Stimulated activated naive CD8-positive, alpha-beta T cell treated with anti-CD3 and anti-CD28 coated beads, Interleukin-15, amount 100 ng/mL, for 72 hours (primary cell): ENCODE measurements around the gene PACS2.
A peak's percentile ranks its signal among the peaks of the same experiment; 100 is the strongest.
"Not testable (repeated sequence)": the region's sequence is repeated elsewhere in the genome, so short reads cannot be mapped to it uniquely, and the experiment has no call there.

ENCODE experiments used
- ATAC-seq: fragments of 150-1000 bp; cut with Tn5 transposase; 2 replicates; pipeline ENCODE4 v1.10.0; 2021; ENCODE audit warnings: mild to moderate bottlenecking, moderate library complexity
- DNase-seq, 2 donors: peaks; one replicate each; pipeline ENCODE4 v3.0.0; 2021 to 2022
- H3K27ac Mint-ChIP-seq, 2 donors: one replicate each; pipeline ENCODE4 v1.8.0; 2022; ENCODE audit warnings: mild to moderate bottlenecking in 2 of 2, mixed read lengths in 2 of 2, moderate library complexity in 2 of 2
- H3K27me3 Mint-ChIP-seq: one replicate; pipeline ENCODE4 v1.8.0; 2022; ENCODE audit warnings: mixed read lengths
- H3K4me1 Mint-ChIP-seq: one replicate; pipeline ENCODE4 v1.8.0; 2022; ENCODE audit warnings: mild to moderate bottlenecking, mixed read lengths
- H3K4me3 Mint-ChIP-seq, 2 donors: one replicate each; pipeline ENCODE4 v1.8.0; 2022; ENCODE audit warnings: mild to moderate bottlenecking in 2 of 2, mixed read lengths in 2 of 2, moderate library complexity in 1 of 2
- H3K9me3 Mint-ChIP-seq, 2 donors: one replicate each; pipeline ENCODE4 v1.8.0; 2022; ENCODE audit warnings: mixed read lengths in 2 of 2

PACS2 gene

DNA sequence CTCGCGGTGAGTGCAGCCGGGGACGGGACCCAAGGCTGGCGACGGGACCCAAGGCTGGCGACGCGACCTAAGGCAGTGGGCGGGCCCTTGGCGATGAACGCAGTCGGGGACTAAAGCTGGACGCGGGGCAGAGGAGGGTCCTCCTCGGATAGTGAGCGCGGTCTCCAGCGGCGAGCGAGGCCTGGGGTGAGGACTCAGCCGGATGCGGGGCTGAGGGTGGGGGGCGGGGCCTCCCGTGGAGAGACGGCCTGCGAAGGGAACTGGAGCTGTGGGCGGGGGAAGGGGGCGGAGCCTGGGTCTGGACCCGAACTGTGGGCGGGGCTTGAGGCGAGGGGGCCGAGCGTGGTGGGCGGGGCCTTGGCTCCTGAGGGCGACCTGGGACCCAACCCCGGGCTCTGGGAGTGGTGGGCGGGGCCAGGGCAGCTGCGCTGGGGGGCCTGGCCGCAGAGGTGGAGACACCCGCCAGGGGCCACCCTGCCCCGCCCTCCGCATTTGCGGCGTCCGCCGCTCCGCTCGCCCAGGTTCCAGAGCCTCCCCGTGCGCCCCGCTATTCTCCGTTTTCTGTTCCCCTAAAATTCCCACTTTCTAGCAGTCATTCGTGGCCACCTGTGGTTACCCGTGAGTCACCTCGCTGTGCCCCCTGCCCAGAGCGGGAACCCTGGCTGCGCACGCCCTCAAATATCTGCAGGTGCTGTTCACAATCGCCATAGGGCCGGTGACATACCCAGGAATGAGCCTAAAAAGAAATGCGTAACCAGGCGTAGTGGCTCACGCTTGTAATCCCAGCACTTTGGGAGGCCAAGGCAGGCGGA is 13.2 kb upstream of the PACS2 start:
- H3K4me1 Mint-ChIP-seq, result peaks cover 61% of the 10 kb centered on the region
- H3K27ac Mint-ChIP-seq, result peak overlapping the region; percentile 61 to 96
- H3K4me3 Mint-ChIP-seq, result peak overlapping the region; percentile 88 to 91
- ATAC-seq (peak; percentile 87), DNase-seq (peak; percentile 96 to 98)
- H3K9me3 Mint-ChIP-seq, result no peaks in the 10 kb centered on the region
- H3K27me3 Mint-ChIP-seq, result no peaks in the 10 kb centered on the region

DNA sequence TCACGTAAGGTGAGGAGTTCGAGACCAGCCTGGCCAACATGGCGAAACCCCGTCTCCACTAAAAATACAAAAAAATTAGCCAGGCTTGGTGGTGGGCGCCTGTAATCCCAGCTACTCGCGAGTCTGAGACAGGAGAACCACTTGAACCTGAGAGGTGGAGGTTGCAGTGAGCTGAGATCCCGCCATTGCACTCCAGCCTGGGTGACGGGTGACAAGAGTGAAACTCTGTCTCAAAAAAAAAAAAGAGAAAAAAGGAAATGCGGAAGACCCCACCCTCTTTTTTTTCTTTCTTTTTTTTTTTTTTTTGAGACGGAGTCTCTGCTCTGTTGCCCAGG is 12.7 kb upstream of the PACS2 start:
- not testable (repeated sequence) for H3K27me3 Mint-ChIP-seq, H3K27ac Mint-ChIP-seq, H3K9me3 Mint-ChIP-seq, ATAC-seq, DNase-seq
- peak overlapping the region; percentile 88 to 91 for H3K4me3 Mint-ChIP-seq
- H3K4me1 Mint-ChIP-seq, result peaks cover 63% of the 10 kb centered on the region

DNA sequence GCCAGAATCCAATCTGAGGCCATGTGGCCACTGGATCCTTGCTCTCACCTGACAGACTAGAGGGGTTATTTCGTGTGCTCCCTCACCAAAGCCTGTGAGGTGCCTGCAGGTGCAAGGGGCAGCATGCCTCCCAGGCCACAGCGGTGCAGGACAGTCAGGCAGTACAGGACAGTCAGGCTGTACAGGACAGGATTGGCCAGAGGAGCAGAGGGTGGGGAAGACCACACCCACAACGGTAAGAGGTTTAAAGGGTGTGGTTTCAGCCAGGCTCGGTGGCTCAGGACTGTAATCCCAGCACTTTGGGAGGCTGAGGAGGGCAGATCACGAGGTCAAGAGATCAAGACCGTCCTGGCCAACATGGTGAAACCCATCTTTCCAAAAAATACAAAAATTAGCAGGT is 10.6 kb upstream of the PACS2 start:
- DNase-seq, result no peak
- Mint-ChIP-seq H3K27ac (peak overlapping the region in 1 of 2 donors; percentile 86), H3K27me3 (no peaks in the 10 kb centered on the region), H3K4me1 (peaks cover 64% of the 10 kb centered on the region), H3K4me3 (no peak overlapping the region), H3K9me3 (no peaks in the 10 kb centered on the region)
- ATAC-seq, result no peak

DNA sequence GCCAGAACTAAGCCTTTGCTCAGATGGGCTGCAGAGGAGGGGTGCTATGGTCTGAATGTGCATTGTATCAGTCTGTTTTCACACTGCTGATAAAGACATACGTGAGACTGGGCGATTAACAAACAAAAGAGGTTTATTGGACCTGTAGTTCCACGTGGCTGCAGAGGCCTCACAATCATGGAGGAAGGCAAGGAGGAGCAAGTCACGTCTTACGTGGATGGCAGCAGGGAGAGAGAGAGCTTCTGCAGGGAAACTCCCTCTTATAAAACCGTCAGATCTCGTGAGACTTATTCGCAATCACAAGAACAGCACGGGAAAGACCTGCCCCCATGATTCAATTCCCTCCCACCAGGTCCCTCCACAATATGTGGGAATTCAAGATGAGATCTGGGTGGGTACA is 10.0 kb upstream of the PACS2 start:
- H3K27ac Mint-ChIP-seq, result peak overlapping the region in 1 of 2 donors; percentile 29
- DNase-seq, result no peak
- H3K4me1 Mint-ChIP-seq, result peaks cover 58% of the 10 kb centered on the region
- no peak overlapping the region for H3K4me3 Mint-ChIP-seq
- ATAC-seq, result no peak
- no peaks in the 10 kb centered on the region for H3K9me3 Mint-ChIP-seq
- H3K27me3 Mint-ChIP-seq, result no peaks in the 10 kb centered on the region

DNA sequence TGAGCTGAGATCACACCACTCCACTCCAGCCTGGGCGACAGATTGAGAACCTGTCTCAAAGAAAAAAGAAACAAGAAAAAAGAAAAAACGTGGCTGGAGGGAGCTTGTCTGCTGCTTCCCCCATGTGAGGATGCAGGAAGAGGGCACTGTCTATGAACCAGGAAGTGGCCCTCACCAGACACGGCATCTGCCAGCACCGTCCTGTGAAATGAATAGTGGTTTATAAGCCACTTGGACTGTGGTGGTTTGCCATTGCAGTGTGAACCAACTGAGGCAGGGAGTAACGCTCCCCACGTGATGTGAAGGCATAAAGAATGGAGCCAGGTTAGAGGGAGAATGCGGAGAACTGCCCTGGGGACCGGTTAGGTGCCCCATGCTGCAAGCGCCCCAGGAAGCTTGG is 9.2 kb upstream of the PACS2 start:
- Mint-ChIP-seq H3K4me3 (peak overlapping the region; percentile 40 to 54), H3K27me3 (no peaks in the 10 kb centered on the region), H3K9me3 (no peaks in the 10 kb centered on the region), H3K27ac (peak overlapping the region; percentile 90 to 93), H3K4me1 (peaks cover 52% of the 10 kb centered on the region)
- DNase-seq (no peak), ATAC-seq (no peak)

DNA sequence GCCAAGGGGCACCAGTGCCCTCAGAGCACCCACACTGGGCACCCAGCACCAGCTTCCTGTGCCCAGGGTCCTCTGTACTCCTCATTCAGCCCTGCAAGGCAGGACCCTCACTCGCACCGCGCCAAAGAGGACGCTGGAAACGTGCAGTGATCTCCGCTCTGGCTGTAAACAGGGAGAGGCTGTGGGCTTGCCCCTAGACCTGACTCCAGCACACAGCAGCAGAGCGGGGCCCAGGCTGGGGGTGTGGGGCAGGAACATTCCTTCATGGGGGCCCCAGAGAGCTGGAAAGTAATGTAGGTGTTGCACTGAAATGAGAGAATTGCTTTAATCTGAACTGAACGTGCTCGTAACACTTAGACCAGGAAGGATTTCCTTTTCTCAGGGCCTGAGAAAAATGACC is 8.8 kb upstream of the PACS2 start:
- Mint-ChIP-seq H3K27ac (peak overlapping the region in 1 of 2 donors; percentile 74), H3K4me1 (peaks cover 52% of the 10 kb centered on the region)

DNA sequence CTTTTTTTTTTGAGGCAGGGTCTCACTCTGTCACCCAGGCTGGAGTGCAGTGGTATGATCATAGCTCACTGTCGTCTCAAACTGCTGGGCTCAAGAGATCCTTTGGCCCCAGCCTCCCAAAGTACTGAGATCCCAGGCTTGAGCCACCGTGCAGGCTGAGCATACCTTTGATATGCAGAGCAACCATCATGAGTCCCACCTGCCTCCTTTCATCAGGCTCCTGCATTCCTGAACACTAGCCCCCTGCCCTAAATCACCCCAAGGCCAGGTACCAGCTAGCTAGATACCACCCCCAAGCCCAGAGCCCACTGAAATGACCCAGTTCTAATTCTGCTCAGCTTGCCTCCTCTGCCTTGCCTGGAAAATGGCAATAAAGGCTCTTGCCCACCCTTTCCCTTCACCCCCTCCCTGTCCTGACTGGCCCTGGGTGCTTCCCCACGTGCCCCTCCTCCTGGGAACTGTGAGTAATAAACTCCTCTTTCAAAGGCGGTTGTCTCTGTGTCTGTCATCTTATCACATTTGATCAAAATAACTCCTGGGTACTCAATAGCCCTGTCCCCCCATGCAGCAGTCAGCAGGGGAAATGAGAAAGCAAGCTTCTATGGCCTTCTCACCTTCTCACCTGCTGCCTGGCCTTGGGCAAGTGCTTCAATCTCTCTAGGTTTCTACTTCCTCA is 7.4 kb upstream of the PACS2 start:
- no peak for DNase-seq
- peak overlapping the region in 1 of 2 donors; percentile 78 for H3K27ac Mint-ChIP-seq
- ATAC-seq, result no peak
- H3K4me1 Mint-ChIP-seq, result peaks cover 46% of the 10 kb centered on the region
- no peaks in the 10 kb centered on the region for H3K27me3 Mint-ChIP-seq
- H3K9me3 Mint-ChIP-seq, result no peaks in the 10 kb centered on the region
- H3K4me3 Mint-ChIP-seq, result no peak overlapping the region

More for the DNA sequence above, 8.8 kb upstream of the PACS2 start:
- ATAC-seq, result no peak
- Mint-ChIP-seq H3K27me3 (no peaks in the 10 kb centered on the region), H3K9me3 (no peaks in the 10 kb centered on the region), H3K4me3 (peak overlapping the region in 1 of 2 donors; percentile 54)
- no peak for DNase-seq

DNA sequence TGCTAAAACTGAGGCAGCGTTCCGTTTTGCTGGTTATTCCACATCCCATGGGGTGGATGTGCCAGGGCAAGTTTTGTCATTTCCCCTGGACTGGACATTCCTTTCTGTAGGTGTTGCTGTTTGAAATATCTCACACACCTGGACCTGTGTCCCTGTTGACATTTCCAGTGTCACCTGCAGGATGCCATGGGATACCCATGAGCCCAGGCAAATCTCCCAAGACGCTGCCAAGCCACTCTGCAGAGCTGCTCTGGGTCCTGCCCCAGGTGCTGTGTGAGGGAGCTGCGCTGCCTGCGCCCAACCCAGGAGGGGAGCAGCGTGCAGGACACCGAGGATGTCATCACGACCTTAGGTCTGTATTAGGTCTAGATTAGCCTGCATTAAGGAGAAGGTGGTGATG is 5.2 kb upstream of the PACS2 start:
- H3K9me3 Mint-ChIP-seq, result no peaks in the 10 kb centered on the region
- ATAC-seq (no peak), DNase-seq (no peak)
- H3K4me3 Mint-ChIP-seq, result no peak overlapping the region
- H3K4me1 Mint-ChIP-seq, result peaks cover 41% of the 10 kb centered on the region
- H3K27me3 Mint-ChIP-seq, result no peaks in the 10 kb centered on the region
- peak overlapping the region in 1 of 2 donors; percentile 27 for H3K27ac Mint-ChIP-seq

DNA sequence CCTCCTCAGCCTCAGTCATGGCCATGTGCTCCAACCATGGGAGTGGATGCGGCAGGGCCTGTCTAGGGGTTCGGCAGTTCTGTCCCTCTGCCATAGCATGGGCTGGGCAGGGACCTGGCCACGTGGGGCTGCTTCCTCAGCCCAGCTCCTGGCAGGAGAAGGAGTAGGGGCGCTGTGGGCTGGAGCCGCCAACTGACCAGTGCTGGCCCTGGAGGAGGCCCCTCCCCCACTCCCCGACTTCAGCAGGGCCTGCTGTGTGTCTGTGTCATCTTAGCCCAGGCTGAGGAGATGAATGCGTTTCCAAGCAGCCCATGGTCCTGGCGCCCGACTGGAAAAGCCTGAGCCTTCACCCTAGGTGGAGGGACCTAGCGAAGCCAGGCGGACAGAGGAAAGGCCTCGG is 2.7 kb upstream of the PACS2 start:
- ATAC-seq (no peak), DNase-seq (no peak)
- Mint-ChIP-seq H3K4me1 (peaks cover 37% of the 10 kb centered on the region), H3K4me3 (no peak overlapping the region), H3K27ac (no peak overlapping the region), H3K9me3 (no peaks in the 10 kb centered on the region), H3K27me3 (no peaks in the 10 kb centered on the region)

DNA sequence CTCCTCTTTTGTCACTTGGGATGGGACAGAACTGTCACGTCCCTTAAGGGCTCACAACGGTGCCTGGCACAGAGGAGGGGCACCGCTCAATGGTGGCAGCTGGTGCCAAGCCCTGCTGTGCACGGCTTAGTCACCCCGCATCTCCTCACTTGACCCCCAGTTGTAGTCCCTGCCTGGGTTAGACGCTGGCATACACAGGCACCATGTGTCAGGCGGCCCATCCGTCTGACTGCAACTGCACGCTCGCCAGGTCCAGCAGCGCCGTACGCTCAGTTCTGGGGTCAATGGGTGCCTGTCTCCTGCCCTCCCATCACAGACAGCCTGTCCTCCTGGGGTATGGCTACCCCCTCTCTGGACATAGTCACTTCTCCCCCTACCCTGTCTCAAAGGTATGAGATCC is 1.6 kb upstream of the PACS2 start:
- no peaks in the 10 kb centered on the region for H3K27me3 Mint-ChIP-seq
- H3K4me1 Mint-ChIP-seq, result peaks cover 37% of the 10 kb centered on the region
- ATAC-seq (no peak), DNase-seq (no peak)
- H3K27ac Mint-ChIP-seq, result peak overlapping the region in 1 of 2 donors; percentile 37
- H3K9me3 Mint-ChIP-seq, result no peaks in the 10 kb centered on the region
- H3K4me3 Mint-ChIP-seq, result peak overlapping the region in 1 of 2 donors; percentile 79

DNA sequence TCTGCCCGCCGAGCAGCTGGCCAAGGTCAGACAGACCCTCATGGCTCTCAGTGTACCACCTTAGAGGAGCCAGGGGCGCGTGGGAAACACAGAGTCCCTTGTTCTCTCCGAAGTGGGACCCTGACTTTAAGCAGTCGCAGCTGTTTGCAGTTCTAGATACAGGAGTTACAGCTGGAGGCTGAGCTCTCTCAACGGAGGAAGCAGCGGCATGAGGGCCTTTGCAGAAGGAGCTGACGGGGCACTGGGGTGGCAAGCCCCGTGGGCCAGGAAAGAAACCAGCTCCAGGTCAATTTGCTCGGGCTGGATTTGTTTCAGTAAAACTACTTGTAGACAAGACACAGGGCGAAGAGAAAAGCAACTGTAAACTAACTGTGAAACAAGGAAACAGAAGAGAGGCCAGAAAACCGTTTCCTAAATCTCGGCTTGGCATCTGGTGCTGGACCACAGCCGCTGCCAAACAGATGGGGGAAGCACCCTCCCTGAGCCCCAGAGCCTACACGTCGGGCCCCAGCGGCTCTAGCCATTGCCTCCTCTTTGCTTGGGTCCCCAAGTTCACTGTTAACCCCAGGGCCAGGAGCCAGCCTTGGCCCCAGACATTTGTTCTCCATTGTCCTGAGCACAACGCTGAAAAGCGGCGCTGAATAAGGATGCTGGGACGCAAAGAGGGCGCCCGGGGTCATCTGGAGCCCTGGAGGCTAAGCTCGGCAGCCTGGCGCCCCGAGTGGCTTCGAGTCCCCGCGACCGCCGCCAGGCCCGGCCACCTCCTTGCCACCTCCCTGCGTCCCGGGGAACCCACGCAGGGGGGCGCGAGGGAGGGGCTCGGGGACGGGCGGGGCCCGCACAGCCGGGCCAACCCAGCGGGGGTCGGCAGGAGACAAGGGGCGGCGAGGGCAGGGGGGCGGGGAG is 914 bp upstream of the PACS2 start:
- H3K27me3 Mint-ChIP-seq, result no peaks in the 10 kb centered on the region
- peak overlapping the region; percentile 78 to 79 for H3K4me3 Mint-ChIP-seq
- peaks cover 39% of the 10 kb centered on the region for H3K4me1 Mint-ChIP-seq
- peak; percentile 46 to 53 for DNase-seq
- H3K27ac Mint-ChIP-seq, result peak overlapping the region; percentile 5 to 37
- ATAC-seq, result peak; percentile 34
- H3K9me3 Mint-ChIP-seq, result no peaks in the 10 kb centered on the region

DNA sequence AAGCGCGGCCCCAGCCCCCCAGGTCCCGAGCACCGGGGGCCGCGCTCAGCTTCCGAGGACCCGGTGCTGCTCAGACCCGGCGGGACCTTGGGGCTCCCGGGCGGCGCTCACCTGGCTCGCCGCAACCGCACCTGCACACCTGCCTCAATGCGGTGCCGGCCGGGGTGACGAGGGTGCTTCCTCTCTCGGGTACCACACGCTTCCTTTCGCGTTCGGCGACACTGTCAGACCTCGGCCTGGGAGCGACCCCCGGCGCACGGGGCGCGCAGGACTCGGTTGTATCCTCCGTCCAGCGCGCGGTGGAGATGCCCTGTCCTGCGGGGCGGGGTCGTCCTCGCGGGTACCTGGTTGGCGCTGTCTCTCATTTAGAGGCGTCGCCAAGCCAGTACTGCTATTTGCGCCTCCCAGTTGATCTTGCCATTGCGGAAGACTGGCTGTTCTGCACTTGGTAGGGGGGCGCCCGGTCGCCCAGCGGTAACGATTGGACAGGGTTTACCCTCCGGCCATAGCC is 718 bp downstream of the PACS2 start:
- Mint-ChIP-seq H3K27ac (peak overlapping the region in 1 of 2 donors; percentile 96), H3K4me3 (peak overlapping the region; percentile 91 to 96), H3K9me3 (no peaks in the 10 kb centered on the region), H3K4me1 (peaks cover 39% of the 10 kb centered on the region), H3K27me3 (no peaks in the 10 kb centered on the region)
- DNase-seq (peak in 1 of 2 donors; percentile 43), ATAC-seq (peak; percentile 31)

DNA sequence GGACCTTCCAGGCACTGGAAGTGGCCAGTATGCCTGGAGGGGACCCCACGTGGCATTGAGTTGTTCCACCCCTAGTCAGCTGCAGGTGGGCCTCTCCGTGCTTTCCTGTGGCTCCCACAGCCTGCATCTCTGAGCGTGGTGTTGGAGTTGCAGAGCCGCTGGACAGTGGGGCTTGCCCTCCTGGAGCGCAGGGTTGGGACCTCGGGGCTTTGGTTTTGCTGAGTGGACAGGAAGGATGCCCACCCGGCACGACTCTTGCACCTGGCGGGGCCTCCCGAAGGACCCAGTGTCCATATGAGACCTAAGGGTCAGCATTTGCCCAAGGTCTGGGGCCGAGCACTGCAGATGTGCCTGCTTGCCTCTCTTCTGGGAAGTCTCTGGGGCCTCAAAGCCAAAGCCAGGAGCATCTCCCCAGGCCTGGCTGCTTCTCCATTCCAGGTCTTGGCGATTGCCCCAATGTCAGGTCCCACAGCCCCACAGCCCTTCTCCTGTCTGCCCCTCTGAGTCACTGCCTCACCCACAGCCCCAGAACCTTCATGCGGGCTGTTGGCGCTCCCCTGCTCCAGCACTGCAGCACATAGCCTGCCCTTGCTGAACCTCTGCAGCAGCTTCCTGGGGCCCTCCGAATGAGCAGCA is 1.5 kb downstream of the PACS2 start:
- H3K27me3 Mint-ChIP-seq, result no peaks in the 10 kb centered on the region
- H3K27ac Mint-ChIP-seq, result no peak overlapping the region
- H3K4me1 Mint-ChIP-seq, result peaks cover 39% of the 10 kb centered on the region
- DNase-seq, result no peak
- H3K9me3 Mint-ChIP-seq, result no peaks in the 10 kb centered on the region
- no peak for ATAC-seq
- peak overlapping the region; percentile 91 to 96 for H3K4me3 Mint-ChIP-seq

DNA sequence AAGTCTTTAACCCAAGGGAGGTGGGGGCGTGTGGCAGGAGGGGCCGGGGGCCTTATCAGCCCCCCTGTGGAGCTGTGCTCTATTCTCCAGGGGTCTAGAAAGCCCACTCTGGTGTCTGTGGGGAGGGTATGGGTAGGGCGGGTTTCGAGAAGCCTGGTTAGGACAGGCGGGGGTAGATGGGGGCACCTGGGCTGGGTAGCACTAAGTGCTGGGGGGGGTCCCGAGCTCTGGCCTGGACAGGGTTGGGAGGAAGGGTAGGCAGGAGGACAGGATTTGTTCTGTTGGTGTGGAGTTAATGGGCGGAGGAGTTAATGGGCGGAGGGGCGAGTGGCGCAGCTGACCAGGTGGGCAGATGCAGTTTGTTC is 2.0 kb downstream of the PACS2 start:
- Mint-ChIP-seq H3K27me3 (no peaks in the 10 kb centered on the region), H3K9me3 (no peaks in the 10 kb centered on the region), H3K4me3 (peak overlapping the region in 1 of 2 donors; percentile 96), H3K4me1 (peaks cover 39% of the 10 kb centered on the region), H3K27ac (no peak overlapping the region)
- ATAC-seq (no peak), DNase-seq (no peak)

DNA sequence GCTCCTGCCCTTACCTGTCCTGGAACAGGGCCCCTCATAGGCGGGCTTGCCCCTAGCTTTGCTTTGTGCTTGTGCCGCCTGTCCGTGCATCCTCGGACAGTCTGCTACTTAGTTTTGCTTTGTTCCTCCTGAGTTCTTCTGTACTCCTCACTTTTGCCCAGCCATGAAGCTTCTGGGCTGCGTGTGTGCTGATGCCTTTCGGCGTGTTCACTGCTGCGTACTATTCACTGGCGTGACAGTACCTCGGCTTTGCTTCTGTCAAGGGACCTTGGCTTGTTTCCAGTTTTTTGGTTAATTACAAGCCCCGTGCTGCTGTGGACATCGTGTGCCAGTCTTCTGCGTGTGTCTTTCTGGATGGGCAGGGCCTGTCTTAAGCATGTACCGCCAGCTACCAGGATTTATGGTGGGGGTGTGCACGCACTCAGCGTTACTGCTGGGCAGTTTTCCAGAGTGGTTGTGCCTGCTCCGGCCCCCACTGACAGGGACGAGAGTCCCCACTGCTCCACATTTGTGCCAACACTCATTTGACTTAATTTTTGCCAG is 2.5 kb downstream of the PACS2 start:
- no peaks in the 10 kb centered on the region for H3K9me3 Mint-ChIP-seq
- peaks cover 39% of the 10 kb centered on the region for H3K4me1 Mint-ChIP-seq
- H3K4me3 Mint-ChIP-seq, result peak overlapping the region in 1 of 2 donors; percentile 13

More for the DNA sequence above, 2.5 kb downstream of the PACS2 start:
- no peak for ATAC-seq
- Mint-ChIP-seq H3K27me3 (no peaks in the 10 kb centered on the region), H3K27ac (no peak overlapping the region)
- DNase-seq, result no peak
